ENCODE results near the gene SRSF11.

- no peak for TF ChIP-seq ZNF274 (IDR thresholded peaks at IDR 0.05; ENCODE audit: low read depth, low read length)
- no peak for TF ChIP-seq YY1 (IDR thresholded peaks at IDR 0.05; ENCODE audit: insufficient read depth, insufficient read length)
Observed at GRCh38 chr1:70247768-70248167, 26.6 kb downstream of the SRSF11 start.

Data from NT2/D1 (cell line).